GM23248 (cell line): Measurements from ENCODE around the gene TEX22.

Experiments
- EZH2 ChIP-seq: fragments of 200-600 bp; sonication (generic); IDR thresholded peaks from 2 replicates; pipeline ENCODE4 v1.6.1; 2018; ENCODE audit warnings: antibody characterized with exemption, mild to moderate bottlenecking; ENCODE audit not compliant: insufficient read depth, poor library complexity, severe bottlenecking
- EZH2phosphoT487 ChIP-seq: fragments of 200-600 bp; sonication (generic); IDR thresholded peaks from 2 replicates; pipeline ENCODE4 v1.6.1; 2018; ENCODE audit warnings: antibody characterized with exemption, moderate library complexity, mild to moderate bottlenecking, low read depth; ENCODE audit not compliant: insufficient read depth

DNA sequence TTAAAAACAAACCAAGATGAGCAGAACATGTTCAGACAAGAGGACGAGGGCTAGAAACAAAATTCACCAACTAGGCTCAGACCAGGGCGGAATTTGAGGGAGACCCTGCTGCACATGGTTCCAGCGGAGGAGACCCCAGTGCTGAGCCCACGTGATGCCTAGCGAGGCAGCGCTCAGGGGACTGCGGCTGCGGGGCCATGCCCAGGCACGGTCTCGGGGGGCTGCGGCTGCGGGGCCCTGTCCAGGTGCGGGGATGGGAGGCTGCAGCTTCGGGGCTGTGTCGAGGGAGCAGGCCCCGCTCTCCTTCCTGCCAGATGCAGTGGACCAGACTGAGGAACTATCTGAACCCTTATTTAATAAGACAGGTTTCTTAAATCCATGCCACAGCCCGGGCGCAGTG lies 63.6 kb downstream of the TEX22 start:
- TF ChIP-seq EZH2 = no peak
- TF ChIP-seq EZH2phosphoT487 = no peak
